ENCODE measurements around the gene KPNA4.

KPNA4 gene

DNA sequence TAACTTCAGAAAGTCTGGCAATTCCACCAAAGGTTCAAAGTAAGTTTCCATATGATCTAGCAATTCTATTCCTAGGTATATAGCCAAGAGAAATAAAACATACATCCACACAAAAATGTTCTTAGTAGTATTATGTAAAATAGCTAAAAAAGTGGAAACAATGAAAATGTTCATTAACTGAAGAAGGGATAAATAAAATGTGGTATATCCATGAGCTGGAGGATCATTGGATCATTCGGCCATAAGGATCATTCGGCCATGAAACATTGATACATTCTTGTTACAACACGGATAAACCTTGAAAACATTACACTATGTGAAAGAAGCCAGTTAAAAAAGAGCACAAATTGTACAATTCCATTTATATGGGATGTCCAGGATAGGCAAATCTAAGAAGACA, 2.4 kb downstream of the KPNA4 start:
- no peak for DNase-seq (ENCODE audit: low read depth)
- no peak overlapping the region for H3K4me3 ChIP-seq (ENCODE audit: low read depth, low read length)
- TF ChIP-seq, protein P1, sequence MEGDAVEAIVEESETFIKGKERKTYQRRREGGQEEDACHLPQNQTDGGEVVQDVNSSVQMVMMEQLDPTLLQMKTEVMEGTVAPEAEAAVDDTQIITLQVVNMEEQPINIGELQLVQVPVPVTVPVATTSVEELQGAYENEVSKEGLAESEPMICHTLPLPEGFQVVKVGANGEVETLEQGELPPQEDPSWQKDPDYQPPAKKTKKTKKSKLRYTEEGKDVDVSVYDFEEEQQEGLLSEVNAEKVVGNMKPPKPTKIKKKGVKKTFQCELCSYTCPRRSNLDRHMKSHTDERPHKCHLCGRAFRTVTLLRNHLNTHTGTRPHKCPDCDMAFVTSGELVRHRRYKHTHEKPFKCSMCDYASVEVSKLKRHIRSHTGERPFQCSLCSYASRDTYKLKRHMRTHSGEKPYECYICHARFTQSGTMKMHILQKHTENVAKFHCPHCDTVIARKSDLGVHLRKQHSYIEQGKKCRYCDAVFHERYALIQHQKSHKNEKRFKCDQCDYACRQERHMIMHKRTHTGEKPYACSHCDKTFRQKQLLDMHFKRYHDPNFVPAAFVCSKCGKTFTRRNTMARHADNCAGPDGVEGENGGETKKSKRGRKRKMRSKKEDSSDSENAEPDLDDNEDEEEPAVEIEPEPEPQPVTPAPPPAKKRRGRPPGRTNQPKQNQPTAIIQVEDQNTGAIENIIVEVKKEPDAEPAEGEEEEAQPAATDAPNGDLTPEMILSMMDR (IDR thresholded peaks at IDR 0.05; ENCODE audit: control insufficient read depth, extremely low read depth, insufficient read depth), result no peak

DNA sequence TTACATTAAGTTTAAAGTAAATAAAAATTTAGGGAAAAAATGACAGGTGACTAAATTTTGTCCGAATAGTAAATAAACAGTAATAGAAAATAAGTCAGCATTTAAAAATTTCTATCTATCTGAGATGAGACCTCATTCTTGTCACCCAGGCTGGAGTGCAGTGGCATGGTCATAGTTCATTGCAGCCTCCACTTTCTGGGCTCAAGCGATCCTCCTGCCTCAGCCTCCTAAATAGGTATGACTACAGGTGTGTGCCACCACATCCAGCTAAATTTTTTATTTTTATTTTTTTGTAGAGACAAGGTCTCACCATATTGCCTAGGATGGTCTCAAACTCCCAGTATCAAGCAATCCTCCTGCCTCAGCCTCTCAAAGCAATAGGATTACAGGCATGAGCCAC, 7.8 kb downstream of the KPNA4 start:
- no peak for DNase-seq (ENCODE audit: low read depth)
- H3K4me3 ChIP-seq (ENCODE audit: low read depth, low read length), result no peak overlapping the region
- TF ChIP-seq, protein P1 (IDR thresholded peaks at IDR 0.05; ENCODE audit: control insufficient read depth, extremely low read depth, insufficient read depth), result no peak

DNA sequence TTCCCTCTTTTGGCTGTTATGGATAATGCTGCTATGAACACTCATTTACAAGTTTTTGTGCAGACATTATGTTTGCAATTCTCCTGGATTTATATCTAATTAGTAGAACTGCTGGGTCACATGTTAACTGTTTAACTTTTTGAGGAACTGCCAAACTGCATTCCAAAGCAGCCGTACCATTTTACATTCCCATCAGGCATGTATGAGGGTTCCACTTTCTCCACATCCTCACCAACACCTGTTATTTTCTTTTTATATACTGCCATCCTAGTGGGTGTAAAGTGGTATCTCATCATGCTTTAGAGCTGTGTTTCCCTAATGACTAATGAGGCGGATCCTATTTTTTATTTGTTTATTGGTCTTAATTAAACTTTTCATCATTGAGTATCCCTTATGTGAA, 9.2 kb downstream of the KPNA4 start:
- TF ChIP-seq, protein P1 (IDR thresholded peaks at IDR 0.05; ENCODE audit: control insufficient read depth, extremely low read depth, insufficient read depth), result no peak
- no peak for DNase-seq (ENCODE audit: low read depth)
- no peak overlapping the region for H3K4me3 ChIP-seq (ENCODE audit: low read depth, low read length)

DNA sequence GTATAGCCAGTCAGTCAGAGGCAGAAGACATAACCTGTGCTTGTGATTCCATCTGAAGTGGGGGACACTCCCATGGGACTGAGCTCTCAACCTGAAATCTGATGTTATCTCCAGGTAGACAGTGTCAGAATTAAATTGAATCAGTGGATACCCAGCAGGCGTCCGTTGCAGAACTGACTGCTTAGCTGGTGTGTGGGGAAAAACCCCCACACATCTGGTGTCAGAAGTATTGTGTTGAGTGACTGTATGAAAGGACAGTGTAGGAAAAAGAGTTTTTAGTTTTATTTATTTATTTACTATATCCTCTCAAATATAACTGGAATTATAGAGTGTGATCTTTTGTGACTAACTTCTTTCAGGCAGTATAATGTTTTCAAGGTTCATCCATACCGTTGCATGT, 10.4 kb downstream of the KPNA4 start:
- no peak overlapping the region for H3K4me3 ChIP-seq (ENCODE audit: low read depth, low read length)
- TF ChIP-seq, protein P1 (IDR thresholded peaks at IDR 0.05; ENCODE audit: control insufficient read depth, extremely low read depth, insufficient read depth), result no peak
- no peak for DNase-seq (ENCODE audit: low read depth)

GRCh38 chr3:160553827-160554226, 11.5 kb downstream of the KPNA4 start:
- no peak overlapping the region for H3K4me3 ChIP-seq (ENCODE audit: low read depth, low read length)
- TF ChIP-seq, protein P1 (IDR thresholded peaks at IDR 0.05; ENCODE audit: control insufficient read depth, extremely low read depth, insufficient read depth), result no peak
- no peak for DNase-seq (ENCODE audit: low read depth)

DNA sequence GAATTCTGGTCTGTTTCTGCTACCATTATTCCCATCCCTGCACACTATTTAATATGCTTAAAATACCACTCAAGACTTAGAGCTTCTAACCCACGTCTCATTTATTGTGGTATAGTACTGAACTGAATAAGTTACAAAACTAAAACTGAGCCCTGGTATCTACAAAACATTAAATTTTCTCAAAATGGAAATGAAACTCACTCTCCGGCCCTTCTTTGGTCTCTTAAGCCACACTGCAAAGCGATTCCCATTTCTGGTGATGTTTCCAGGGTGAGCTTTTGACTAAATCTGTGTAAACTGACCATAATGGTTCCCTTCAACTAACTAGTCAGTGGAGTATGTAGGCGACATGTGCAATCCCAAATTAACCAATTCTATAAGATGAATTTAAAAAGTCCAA, 18.6 kb downstream of the KPNA4 start:
- no peak for DNase-seq (ENCODE audit: low read depth)
- TF ChIP-seq, protein P1 (IDR thresholded peaks at IDR 0.05; ENCODE audit: control insufficient read depth, extremely low read depth, insufficient read depth), result no peak
- no peak overlapping the region for H3K4me3 ChIP-seq (ENCODE audit: low read depth, low read length)

DNA sequence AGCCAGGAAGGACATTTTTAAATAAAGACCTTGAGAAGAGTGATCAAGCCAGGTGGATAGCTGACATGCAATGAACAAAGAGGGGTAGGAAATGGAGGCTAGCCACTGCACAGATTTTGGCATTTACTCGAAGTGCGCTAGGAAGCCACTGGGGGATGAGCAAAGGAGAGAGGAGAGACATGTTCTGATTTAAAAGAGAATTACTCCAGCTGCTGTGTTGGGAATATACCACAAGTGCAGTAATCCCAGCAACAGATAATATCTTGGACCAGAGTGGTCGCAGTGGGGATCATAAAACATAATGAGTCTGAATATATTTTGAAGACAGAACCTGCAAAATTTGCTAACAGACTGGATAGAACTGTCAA, 19.9 kb downstream of the KPNA4 start:
- H3K4me3 ChIP-seq (ENCODE audit: low read depth, low read length), result no peak overlapping the region
- TF ChIP-seq, protein P1 (IDR thresholded peaks at IDR 0.05; ENCODE audit: control insufficient read depth, extremely low read depth, insufficient read depth), result no peak
- DNase-seq (ENCODE audit: low read depth), result no peak

Data from LNCaP clone FGC (cell line).